Measurements from ENCODE around the gene ATP8B1. TPM values are rescaled to one million over a fixed set of nuclear protein-coding genes. Genes with fewer than 3 reads are reported as not detected.
A peak's percentile ranks its signal among the peaks of the same experiment; 100 is the strongest.

ATP8B1 gene
- total and polyA plus RNA-seq, 2 of the 4 experiments (the other 2 are of a cell fraction): 64.3 to 136 TPM

GRCh38 chr18:57630754-57631595 is 172.1 kb downstream of the ATP8B1 start:
- Histone ChIP-seq H3K14ac (replicated peaks; ENCODE audit: low read depth, low read length) (0 out of 2 replicates have a peak overlapping the region, but pooled peaks have one; percentile 51), H3K18ac (ENCODE audit: low read depth, low read length) (no peak overlapping the region), H2AK5ac (ENCODE audit: low read depth, low read length) (peak overlapping the region; percentile 72; the same call in 1 of the 2 replicates), H4K5ac (ENCODE audit: low read depth, low read length) (no peak overlapping the region; the same call in 1 of the 2 replicates), H2BK15ac (ENCODE audit: low read depth, low read length) (no peak overlapping the region), H3K4me3 (ENCODE audit: insufficient read depth, low read depth, low read length) (peak overlapping the region; percentile 62), H3K79me1 (ENCODE audit: low read depth in 1 of 2, low read length in 2 of 2) (peaks cover 8 to 22% of the 10 kb centered on the region in 2 experiments; a peak in 3 of 4 replicates), H4K8ac (ENCODE audit: low read depth in 2 of 2, low read length in 2 of 2) (peak overlapping the region; percentile 96 to 98), H3K4me2 (ENCODE audit: low read depth, low read length) (peak overlapping the region; percentile 67), H4K20me1 (ENCODE audit: insufficient read depth, low read length) (no peaks in the 10 kb centered on the region), H2AK9ac (replicated peaks; ENCODE audit: low read depth, low read length, poor library complexity) (peak overlapping the region; percentile 84), H2AFZ (replicated peaks; ENCODE audit: low read length, poor library complexity) (peak overlapping the region; percentile 99), H3K23ac (ENCODE audit: low read depth, low read length) (no peak overlapping the region), H3K9me1 (ENCODE audit: insufficient read depth, low read length) (peaks cover 10% of the 10 kb centered on the region; the same call in 1 of the 2 replicates), H3K36me3 (ENCODE audit: control insufficient read depth, insufficient read depth, low read length) (no peaks in the 10 kb centered on the region), H3K4ac (ENCODE audit: low read depth, low read length) (peak overlapping the region; percentile 77), H3K27me3 (ENCODE audit: control insufficient read depth, insufficient read depth, low read length) (no peaks in the 10 kb centered on the region), H3K56ac (ENCODE audit: extremely low read depth, insufficient read depth, low read length) (peak overlapping the region; percentile 91; the same call in 1 of the 2 replicates), H2BK120ac (ENCODE audit: low read depth, low read length) (no peak overlapping the region), H3K4me1 (ENCODE audit: control insufficient read depth, insufficient read depth, low read length) (peaks cover 3% of the 10 kb centered on the region), H3K9me3 (ENCODE audit: control insufficient read depth, insufficient read depth, low read length) (no peaks in the 10 kb centered on the region), H4K91ac (ENCODE audit: insufficient read depth, low read depth, low read length) (no peak overlapping the region), H3K9ac (ENCODE audit: low read depth, low read length) (peak overlapping the region; percentile 76), H3K27ac (ENCODE audit: insufficient read depth, low read length) (peak overlapping the region; percentile 74), H2BK5ac (ENCODE audit: low read depth, low read length, poor library complexity, severe bottlenecking) (peak overlapping the region; percentile 48), H2BK20ac (ENCODE audit: low read depth, low read length) (no peak overlapping the region)
- dilution Hi-C loops (cut with HindIII; ENCODE audit: low sequenced_read_pairs, unreplicated experiment) (no loop called here), intact Hi-C loops (cut with micrococcal nuclease) (loop anchor here (1.0 to 10.0 kb wide), 5 partner anchors 172 to 491 kb away; partner anchors contain the start of gene ATP8B1), in situ Hi-C loops (cut with MboI; ENCODE audit: low sequenced_read_pairs) (loop anchor here (25.0 kb wide), 2 partner anchors 481 to 856 kb away; no protein-coding TSS in a partner anchor)
- CTCF ChIA-PET: interaction anchor here (1.0 kb wide), 1 partner anchor 8 kb away, joined by 3 read pairs; no protein-coding TSS in a partner anchor
- DNase-seq: no peak
- no CpG with 5 or more reads among the region's 13 CpGs for WGBS, 2 experiments (ENCODE audit: extremely low coverage in 2 of 2, insufficient read length in 1 of 2)
- no TSS peak for BruUV-seq (replicated peaks)
- POLR2A ChIA-PET (ENCODE audit: unreplicated experiment): interaction anchor here (0.6 kb wide), 1 partner anchor 9 kb away, joined by 14 read pairs; no protein-coding TSS in a partner anchor
- no peak for ATAC-seq (ENCODE audit: low read depth)
- TF ChIP-seq MAZ (IDR thresholded peaks at IDR 0.05; ENCODE audit: borderline replicate concordance, low read depth, low read length) (no peak), RAD21 (IDR thresholded peaks at IDR 0.05; ENCODE audit: low read length) (no peak), BHLHE40 (IDR thresholded peaks at IDR 0.05; ENCODE audit: low read depth, low read length) (no peak), MXI1 (IDR thresholded peaks at IDR 0.05; ENCODE audit: borderline replicate concordance, low read depth, low read length) (no peak), CTCF (conservative IDR thresholded peaks at IDR 0.05; ENCODE audit: low read depth, low read length) (no peak), NFE2L2 (IDR thresholded peaks at IDR 0.05; ENCODE audit: low read depth, low read length) (no peak), SMC3 (IDR thresholded peaks at IDR 0.05; ENCODE audit: low read depth, low read length) (no peak)
